ENCODE data around the gene ELN.

DNA sequence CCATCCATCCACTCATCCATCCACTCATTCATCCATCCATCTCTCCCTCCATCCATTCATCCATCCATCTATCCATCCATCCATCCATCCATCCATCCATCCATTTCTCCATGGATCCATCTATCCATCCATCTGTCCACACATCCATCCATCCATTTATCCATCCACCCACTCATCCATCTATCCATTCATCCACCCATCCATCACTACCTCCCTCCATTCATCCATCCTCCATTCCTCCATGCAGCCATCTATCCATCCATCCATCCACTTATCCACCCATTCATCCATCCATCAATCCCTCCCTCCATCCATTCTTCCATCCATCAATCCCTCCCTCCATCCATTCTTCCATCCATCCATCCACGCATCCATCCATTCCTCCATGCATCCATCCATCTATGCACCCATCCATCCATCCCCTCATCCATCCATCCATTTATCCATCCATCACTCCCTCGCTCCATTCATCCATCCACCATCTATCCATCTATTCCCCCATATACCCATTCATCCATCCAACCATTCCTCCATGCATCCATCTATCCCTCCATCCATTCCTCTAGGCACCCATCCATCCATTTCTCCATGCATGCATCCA lies 21.1 kb downstream of the ELN start:
- TF ChIP-seq, protein P1, sequence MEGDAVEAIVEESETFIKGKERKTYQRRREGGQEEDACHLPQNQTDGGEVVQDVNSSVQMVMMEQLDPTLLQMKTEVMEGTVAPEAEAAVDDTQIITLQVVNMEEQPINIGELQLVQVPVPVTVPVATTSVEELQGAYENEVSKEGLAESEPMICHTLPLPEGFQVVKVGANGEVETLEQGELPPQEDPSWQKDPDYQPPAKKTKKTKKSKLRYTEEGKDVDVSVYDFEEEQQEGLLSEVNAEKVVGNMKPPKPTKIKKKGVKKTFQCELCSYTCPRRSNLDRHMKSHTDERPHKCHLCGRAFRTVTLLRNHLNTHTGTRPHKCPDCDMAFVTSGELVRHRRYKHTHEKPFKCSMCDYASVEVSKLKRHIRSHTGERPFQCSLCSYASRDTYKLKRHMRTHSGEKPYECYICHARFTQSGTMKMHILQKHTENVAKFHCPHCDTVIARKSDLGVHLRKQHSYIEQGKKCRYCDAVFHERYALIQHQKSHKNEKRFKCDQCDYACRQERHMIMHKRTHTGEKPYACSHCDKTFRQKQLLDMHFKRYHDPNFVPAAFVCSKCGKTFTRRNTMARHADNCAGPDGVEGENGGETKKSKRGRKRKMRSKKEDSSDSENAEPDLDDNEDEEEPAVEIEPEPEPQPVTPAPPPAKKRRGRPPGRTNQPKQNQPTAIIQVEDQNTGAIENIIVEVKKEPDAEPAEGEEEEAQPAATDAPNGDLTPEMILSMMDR (IDR thresholded peaks at IDR 0.05; ENCODE audit: control extremely low read depth in 1 of 3, insufficient read depth in 1 of 3, low read depth in 1 of 3, low read length in 3 of 3): no peak
- TF ChIP-seq CEBPB (IDR thresholded peaks at IDR 0.05; ENCODE audit: low read depth, low read length) (no peak), POLR2AphosphoS5 (IDR thresholded peaks at IDR 0.05; ENCODE audit: low read depth, low read length) (no peak), POLR2A (IDR thresholded peaks at IDR 0.05; ENCODE audit: control extremely low read depth in 1 of 2, low read depth in 2 of 2, low read length in 2 of 2) (no peak), RAD21 (IDR thresholded peaks at IDR 0.05 in 1 of 2, conservative IDR thresholded peaks at IDR 0.05 in 1 of 2; ENCODE audit: low read depth in 2 of 2, low read length in 2 of 2) (no peak), EZH2 (IDR thresholded peaks at IDR 0.05; ENCODE audit: low read depth, low read length, severe bottlenecking) (no peak), BACH1 (IDR thresholded peaks at IDR 0.05; ENCODE audit: low read length) (no peak), RBBP5 (IDR thresholded peaks at IDR 0.05; ENCODE audit: borderline replicate concordance, low read depth, low read length) (no peak)
- TF ChIP-seq, protein P2, sequence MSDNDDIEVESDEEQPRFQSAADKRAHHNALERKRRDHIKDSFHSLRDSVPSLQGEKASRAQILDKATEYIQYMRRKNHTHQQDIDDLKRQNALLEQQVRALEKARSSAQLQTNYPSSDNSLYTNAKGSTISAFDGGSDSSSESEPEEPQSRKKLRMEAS (IDR thresholded peaks at IDR 0.05): no peak
- TF ChIP-seq, protein P3, sequence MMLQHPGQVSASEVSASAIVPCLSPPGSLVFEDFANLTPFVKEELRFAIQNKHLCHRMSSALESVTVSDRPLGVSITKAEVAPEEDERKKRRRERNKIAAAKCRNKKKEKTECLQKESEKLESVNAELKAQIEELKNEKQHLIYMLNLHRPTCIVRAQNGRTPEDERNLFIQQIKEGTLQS (IDR thresholded peaks at IDR 0.05; ENCODE audit: insufficient read depth, low read depth, low read length): no peak
